Body of pancreas (tissue), 4 donors: ENCODE measurements around the gene OSBPL2. TPM values are rescaled to one million over a fixed set of nuclear protein-coding genes. Genes with fewer than 3 reads are reported as not detected.

ENCODE experiments used
- ATAC-seq: fragments of 150-250 bp; one replicate; pipeline ENCODE4 v1.9.1; 2016
- DNase-seq, 4 donors: peaks; one replicate each; pipeline ENCODE4 v3.0.0-alpha.2; 2019
- H3K27ac ChIP-seq, 4 donors: fragments of 200-600 bp; sonication (generic); 1 replicate in 3 of 4; 2 replicates in 1 of 4; pipeline versions ENCODE4 v1.5.1 to v1.6.1; 2016 to 2019; ENCODE audit warnings: mild to moderate bottlenecking in 1 of 4, mixed read lengths in 1 of 4, moderate library complexity in 1 of 4
- H3K27me3 ChIP-seq, 2 donors: fragments of 200-600 bp; sonication (generic); one replicate each; pipeline ENCODE4 v1.6.0; 2016; ENCODE audit warnings: mild to moderate bottlenecking in 1 of 2
- H3K36me3 ChIP-seq, 2 donors: fragments of 200-600 bp; sonication (generic); replicated peaks in 1 of 2; 2 replicates each; pipeline ENCODE4 v1.5.1; 2016; ENCODE audit warnings: low read depth in 2 of 2; ENCODE audit not compliant: insufficient read depth in 1 of 2
- H3K4me1 ChIP-seq: fragments of 200-600 bp; sonication (generic); one replicate; pipeline ENCODE4 v1.6.0; 2016
- H3K4me3 ChIP-seq, 2 donors: fragments of 200-600 bp; sonication (generic); 1 replicate in 1 of 2; 2 replicates in 1 of 2; pipeline ENCODE4 v1.5.1; 2016 to 2019
- H3K9me3 ChIP-seq, 3 donors: fragments of 200-600 bp; sonication (generic); 1 replicate in 2 of 3; 2 replicates in 1 of 3; pipeline ENCODE4 v1.5.1; 2016
- CTCF ChIP-seq, 7 experiments: fragments of 450-650 bp in 4 of 7; fragments of 200-600 bp in 3 of 7; sonication (generic) in 3 of 7; IDR thresholded peaks; one replicate each; pipeline ENCODE4 v1.5.1; 2016 to 2019; ENCODE audit warnings: antibody characterized with exemption in 7 of 7
- POLR2A ChIP-seq, 3 donors: fragments of 450-650 bp; IDR thresholded peaks; one replicate each; pipeline ENCODE4 v1.6.1; 2016; ENCODE audit warnings: antibody characterized with exemption in 3 of 3, mild to moderate bottlenecking in 2 of 3
- WGBS, 2 donors: methylation state at CpG; one replicate each; pipeline ENCODE4 v1.1.5; 2017; 5-methylcytosine and 5-hydroxymethylcytosine counted together
- intact Hi-C: fragments of 100-400 bp; cut with DNase I; formaldehyde crosslinking; loops from one replicate; pipeline ENCODE4 v1.15.1; 2023
- total RNA-seq, 2 donors: library from RNA; depleted of rRNA; stranded (reverse); fragments of >200 nt; gene quantifications; one replicate each; pipeline ENCODE4 v1.1.0, GENCODE V29; 2016

OSBPL2 gene
- total RNA-seq, 2 donors from 2014 or later: 54.5 to 71.9 TPM

- TF ChIP-seq CTCF (IDR thresholded peaks at IDR 0.05) (peak in 4 of 7 experiments; percentile 16 to 45 (median 32)), POLR2A (IDR thresholded peaks at IDR 0.05) (peak; percentile 30 to 64 (median 47))
- intact Hi-C loops: loop anchor here (5.0 kb wide), 1 partner anchor 77 kb away; no protein-coding TSS in a partner anchor
- ATAC-seq: peak; percentile 18
- Histone ChIP-seq H3K36me3 (peaks cover 19 to 22% of the 10 kb centered on the region in 2 donors), H3K4me3 (no peak overlapping the region), H3K27ac (peak overlapping the region; percentile 43 to 99 (median 98)), H3K9me3 (no peaks in the 10 kb centered on the region), H3K27me3 (no peaks in the 10 kb centered on the region), H3K4me1 (peaks cover 33% of the 10 kb centered on the region)
- peak; percentile 73 to 91 (median 88) for DNase-seq
- 39 to 41% methylated on average over 11 to 18 of the region's 18 CpGs for WGBS, 2 donors
These were observed 66.9 kb downstream of the OSBPL2 start for GRCh38 chr20:62305149-62305764.

- no peak for DNase-seq
- Histone ChIP-seq H3K27ac (peak overlapping the region; percentile 43 to 99 (median 98)), H3K4me1 (peaks cover 31% of the 10 kb centered on the region), H3K9me3 (no peaks in the 10 kb centered on the region), H3K27me3 (no peaks in the 10 kb centered on the region), H3K36me3 (peaks cover 19 to 22% of the 10 kb centered on the region in 2 donors), H3K4me3 (no peak overlapping the region)
- ATAC-seq: no peak
- intact Hi-C loops: loop anchor here (5.0 kb wide), 1 partner anchor 76 kb away; no protein-coding TSS in a partner anchor
- WGBS, 2 donors: 63 to 68% methylated on average over 9 to 33 of the region's 33 CpGs
- TF ChIP-seq POLR2A (IDR thresholded peaks at IDR 0.05) (no peak), CTCF (IDR thresholded peaks at IDR 0.05) (no peak)
These were observed 67.6 kb downstream of the OSBPL2 start for GRCh38 chr20:62305765-62306413.

- ATAC-seq: no peak
- peaks cover 31% of the 10 kb centered on the region for H3K4me1 ChIP-seq
- 83 to 92% methylated on average over 14 to 26 of the region's 27 CpGs for WGBS, 2 donors
- TF ChIP-seq POLR2A (IDR thresholded peaks at IDR 0.05): no peak
- no peak for TF ChIP-seq CTCF (IDR thresholded peaks at IDR 0.05)
- peak overlapping the region in 3 of 4 donors; percentile 30 to 99 (median 99) for H3K27ac ChIP-seq
- intact Hi-C loops: loop anchor here (5.0 kb wide), 1 partner anchor 76 kb away; no protein-coding TSS in a partner anchor
- H3K9me3 ChIP-seq: no peaks in the 10 kb centered on the region
- DNase-seq: no peak
- no peak overlapping the region for H3K4me3 ChIP-seq
- H3K36me3 ChIP-seq: peaks cover 19 to 22% of the 10 kb centered on the region in 2 donors
- no peaks in the 10 kb centered on the region for H3K27me3 ChIP-seq
These were observed 68.3 kb downstream of the OSBPL2 start for GRCh38 chr20:62306414-62307187.

GRCh38 chr20:62307226-62308101 lies 69.1 kb downstream of the OSBPL2 start:
- ATAC-seq: no peak
- intact Hi-C loops: loop anchor here (5.0 kb wide), 1 partner anchor 75 kb away; no protein-coding TSS in a partner anchor
- TF ChIP-seq POLR2A (IDR thresholded peaks at IDR 0.05): no peak
- TF ChIP-seq CTCF (IDR thresholded peaks at IDR 0.05): no peak
- 78 to 79% methylated on average over 10 to 41 of the region's 42 CpGs for WGBS, 2 donors
- no peaks in the 10 kb centered on the region for H3K9me3 ChIP-seq
- H3K27me3 ChIP-seq: no peaks in the 10 kb centered on the region
- peak in 1 of 4 donors; percentile 39 for DNase-seq
- no peak overlapping the region for H3K4me3 ChIP-seq
- H3K4me1 ChIP-seq: peaks cover 31% of the 10 kb centered on the region
- H3K27ac ChIP-seq: no peak overlapping the region
- peaks cover 19 to 22% of the 10 kb centered on the region in 2 donors for H3K36me3 ChIP-seq
